OCI-LY1 (cell line): ENCODE results near the gene RCAN2.

Experiments used
- CTCF ChIP-seq: fragments of 200-600 bp; sonication (generic), shearing (Covaris generic); IDR thresholded peaks from 2 replicates; pipeline ENCODE4 v1.5.1; 2017; ENCODE audit warnings: mild to moderate bottlenecking, antibody characterized with exemption, low read length, moderate library complexity, mixed read lengths
- EZH2 ChIP-seq: fragments of 200-600 bp; sonication (generic), shearing (Covaris generic); IDR thresholded peaks from 2 replicates; pipeline ENCODE4 v1.8.0; 2017; ENCODE audit warnings: borderline replicate concordance, mixed run types, mild to moderate bottlenecking, antibody characterized with exemption, low read length, moderate library complexity, mixed read lengths

- no peak for TF ChIP-seq CTCF
- TF ChIP-seq EZH2 = no peak
Observed at GRCh38 chr6:46380152-46380807, 111.0 kb downstream of the RCAN2 start.
